WTC11 (cell line): ENCODE data around the gene FEM1A. TPM values are rescaled to one million over a fixed set of nuclear protein-coding genes. Genes with fewer than 3 reads are reported as not detected.

Experiments
- ATAC-seq: fragments of 200-7000 bp; cut with Tn5 transposase; 2 replicates; pipeline ENCODE4 v1.10.0; 2021; ENCODE audit warnings: mild to moderate bottlenecking, moderate library complexity
- CTCF ChIA-PET: fragments of 300-600 bp; sonication (Branson Sonifier 250); formaldehyde crosslinking; loops from one replicate; lab custom pipeline; 2021; ENCODE audit warnings: antibody characterized with exemption; lab: Charles Lee
- POLR2A ChIA-PET: fragments of 350-600 bp; sonication (Branson Sonifier 250); formaldehyde crosslinking; loops from one replicate; lab custom pipeline; 2021; ENCODE audit warnings: antibody characterized with exemption; lab: Charles Lee
- DNase-seq: peaks from one replicate; pipeline ENCODE4 v3.0.0; 2021; ENCODE audit warnings: low spot score
- H3K27ac Mint-ChIP-seq: 2 replicates; pipeline ENCODE4 v1.8.0; 2021; ENCODE audit warnings: mixed read lengths
- H3K27me3 Mint-ChIP-seq: 2 replicates; pipeline ENCODE4 v1.8.0; 2021; ENCODE audit warnings: low read depth, mild to moderate bottlenecking, moderate library complexity, mixed read lengths
- H3K36me3 Mint-ChIP-seq: 2 replicates; pipeline ENCODE4 v1.8.0; 2021; ENCODE audit warnings: mixed read lengths
- H3K4me1 Mint-ChIP-seq: 2 replicates; pipeline ENCODE4 v1.8.0; 2022; ENCODE audit warnings: mixed read lengths
- H3K4me3 Mint-ChIP-seq: 2 replicates; pipeline ENCODE4 v1.8.0; 2021; ENCODE audit warnings: mild to moderate bottlenecking, moderate library complexity, mixed read lengths
- H3K9me3 Mint-ChIP-seq: 2 replicates; pipeline ENCODE4 v1.8.0; 2021; ENCODE audit warnings: mixed read lengths
- ELF4 ChIP-seq: sonication (generic); formaldehyde crosslinking; IDR thresholded peaks from 2 replicates; pipeline ENCODE4 v1.8.1; 2022; ENCODE audit warnings: low read depth, mild to moderate bottlenecking, moderate library complexity, missing genetic modification reagents
- ETV6 ChIP-seq: sonication (generic); formaldehyde crosslinking; IDR thresholded peaks from 2 replicates; pipeline ENCODE4 v1.8.1; 2022; ENCODE audit warnings: mild to moderate bottlenecking, missing genetic modification reagents
- NFE2L1 ChIP-seq: sonication (generic); formaldehyde crosslinking; IDR thresholded peaks from 2 replicates; pipeline ENCODE4 v1.8.1; 2023; ENCODE audit warnings: missing genetic modification reagents
- OVOL2 ChIP-seq: fragments of 250-450 bp; sonication (Bioruptor Pico); IDR thresholded peaks from 2 replicates; pipeline ENCODE4 v1.9.0; 2021; ENCODE audit warnings: mild to moderate bottlenecking, borderline replicate concordance
- RORB ChIP-seq: fragments of 250-450 bp; sonication (Bioruptor Pico); IDR thresholded peaks from 2 replicates; pipeline ENCODE4 v1.9.0; 2021; ENCODE audit warnings: mild to moderate bottlenecking
- TEAD1 ChIP-seq: sonication (generic); formaldehyde crosslinking; IDR thresholded peaks from 2 replicates; pipeline ENCODE4 v1.8.0; 2022; ENCODE audit warnings: mild to moderate bottlenecking, missing genetic modification reagents
- TEAD4 ChIP-seq: sonication (generic); formaldehyde crosslinking; IDR thresholded peaks from 2 replicates; pipeline ENCODE4 v1.8.0; 2022; ENCODE audit warnings: mild to moderate bottlenecking, missing genetic modification reagents
- ZBTB21 ChIP-seq: sonication (generic); formaldehyde crosslinking; IDR thresholded peaks from 2 replicates; pipeline ENCODE4 v1.8.1; 2023; ENCODE audit warnings: mild to moderate bottlenecking, missing genetic modification reagents, borderline replicate concordance
- ZNF423 ChIP-seq: fragments of 250-450 bp; sonication (Bioruptor Pico); IDR thresholded peaks from 2 replicates; pipeline ENCODE4 v2.1.2; 2022; ENCODE audit warnings: mild to moderate bottlenecking, moderate library complexity
- total RNA-seq: library from RNA; stranded (reverse); gene quantifications from 3 replicates; pipeline ENCODE4 v1.2.3, GENCODE V29; 2021
- TF ChIP-seq, protein P1 (sequence below): fragments of 250-450 bp; sonication (Bioruptor Pico); IDR thresholded peaks from 2 replicates; pipeline ENCODE4 v2.1.2; 2022; ENCODE audit warnings: mild to moderate bottlenecking, moderate library complexity
- TF ChIP-seq, protein P2 (sequence below): fragments of 250-450 bp; sonication (Bioruptor Pico); IDR thresholded peaks from 2 replicates; pipeline ENCODE4 v1.9.0; 2021; ENCODE audit warnings: mild to moderate bottlenecking, borderline replicate concordance
- TF ChIP-seq, protein P3 (sequence below): sonication (generic); formaldehyde crosslinking; IDR thresholded peaks from 2 replicates; pipeline ENCODE4 v1.8.0; 2022; ENCODE audit warnings: mild to moderate bottlenecking, missing genetic modification reagents
- TF ChIP-seq, protein P4 (sequence below): sonication (generic); formaldehyde crosslinking; IDR thresholded peaks from 2 replicates; pipeline ENCODE4 v1.8.0; 2023; ENCODE audit warnings: missing genetic modification reagents, mild to moderate bottlenecking, borderline replicate concordance
- TF ChIP-seq, protein P5 (sequence below): fragments of 250-450 bp; sonication (Bioruptor Pico); conservative IDR thresholded peaks from 2 replicates; pipeline ENCODE4 v1.9.0; 2021; ENCODE audit warnings: mild to moderate bottlenecking
- TF ChIP-seq, protein P6 (sequence below): sonication (generic); formaldehyde crosslinking; IDR thresholded peaks from 2 replicates; pipeline ENCODE4 v1.8.1; 2023; ENCODE audit warnings: mild to moderate bottlenecking, moderate library complexity, missing genetic modification reagents
- TF ChIP-seq, protein P7 (sequence below): fragments of 250-450 bp; sonication (Bioruptor Pico); IDR thresholded peaks from 2 replicates; pipeline ENCODE4 v1.9.0; 2021; ENCODE audit warnings: moderate library complexity, mild to moderate bottlenecking, inconsistent platforms, borderline replicate concordance
- TF ChIP-seq, protein P8 (sequence below): sonication (generic); formaldehyde crosslinking; IDR thresholded peaks from 2 replicates; pipeline ENCODE4 v1.8.1; 2023; ENCODE audit warnings: mild to moderate bottlenecking, missing genetic modification reagents, borderline replicate concordance

The FEM1A gene
- total RNA-seq, 1 experiment from 2014 or later = 15.7 TPM

DNA sequence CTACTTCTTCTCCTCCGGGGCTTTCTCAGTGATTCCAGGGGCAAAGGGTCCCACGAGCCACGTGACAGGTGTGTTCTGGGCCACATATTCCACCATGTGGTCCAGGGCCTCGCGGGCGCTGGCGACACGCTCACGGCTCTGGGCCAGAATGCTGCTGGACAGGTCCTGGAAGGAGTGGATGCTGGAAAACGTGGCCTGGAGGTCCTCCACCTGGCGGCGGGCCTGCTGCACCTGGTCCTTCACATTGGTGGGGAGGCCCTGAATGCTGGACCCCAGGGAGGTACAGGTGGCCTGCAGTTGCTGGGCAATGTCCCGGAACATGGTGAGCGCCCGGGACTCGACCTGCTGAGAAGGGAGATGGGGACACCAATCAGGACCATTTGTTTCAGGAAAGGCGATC lies 47.7 kb downstream of the FEM1A start:
- Mint-ChIP-seq H3K4me3 (no peak overlapping the region), H3K27me3 (no peaks in the 10 kb centered on the region), H3K9me3 (no peaks in the 10 kb centered on the region), H3K27ac (no peak overlapping the region)
- DNase-seq (no peak), ATAC-seq (no peak)
- ChIA-PET POLR2A (no interaction called here), CTCF (interaction anchor here (0.7 to 1.2 kb wide), 2 partner anchors 15 to 161 kb away, joined by 3 read pairs; no protein-coding TSS in a partner anchor)
- TF ChIP-seq, protein P1, sequence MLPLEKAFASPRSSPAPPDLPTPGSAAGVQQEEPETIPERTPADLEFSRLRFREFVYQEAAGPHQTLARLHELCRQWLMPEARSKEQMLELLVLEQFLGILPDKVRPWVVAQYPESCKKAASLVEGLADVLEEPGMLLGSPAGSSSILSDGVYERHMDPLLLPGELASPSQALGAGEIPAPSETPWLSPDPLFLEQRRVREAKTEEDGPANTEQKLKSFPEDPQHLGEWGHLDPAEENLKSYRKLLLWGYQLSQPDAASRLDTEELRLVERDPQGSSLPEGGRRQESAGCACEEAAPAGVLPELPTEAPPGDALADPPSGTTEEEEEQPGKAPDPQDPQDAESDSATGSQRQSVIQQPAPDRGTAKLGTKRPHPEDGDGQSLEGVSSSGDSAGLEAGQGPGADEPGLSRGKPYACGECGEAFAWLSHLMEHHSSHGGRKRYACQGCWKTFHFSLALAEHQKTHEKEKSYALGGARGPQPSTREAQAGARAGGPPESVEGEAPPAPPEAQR (CRISPR knock-in tag) = no peak
- TF ChIP-seq, protein P2, sequence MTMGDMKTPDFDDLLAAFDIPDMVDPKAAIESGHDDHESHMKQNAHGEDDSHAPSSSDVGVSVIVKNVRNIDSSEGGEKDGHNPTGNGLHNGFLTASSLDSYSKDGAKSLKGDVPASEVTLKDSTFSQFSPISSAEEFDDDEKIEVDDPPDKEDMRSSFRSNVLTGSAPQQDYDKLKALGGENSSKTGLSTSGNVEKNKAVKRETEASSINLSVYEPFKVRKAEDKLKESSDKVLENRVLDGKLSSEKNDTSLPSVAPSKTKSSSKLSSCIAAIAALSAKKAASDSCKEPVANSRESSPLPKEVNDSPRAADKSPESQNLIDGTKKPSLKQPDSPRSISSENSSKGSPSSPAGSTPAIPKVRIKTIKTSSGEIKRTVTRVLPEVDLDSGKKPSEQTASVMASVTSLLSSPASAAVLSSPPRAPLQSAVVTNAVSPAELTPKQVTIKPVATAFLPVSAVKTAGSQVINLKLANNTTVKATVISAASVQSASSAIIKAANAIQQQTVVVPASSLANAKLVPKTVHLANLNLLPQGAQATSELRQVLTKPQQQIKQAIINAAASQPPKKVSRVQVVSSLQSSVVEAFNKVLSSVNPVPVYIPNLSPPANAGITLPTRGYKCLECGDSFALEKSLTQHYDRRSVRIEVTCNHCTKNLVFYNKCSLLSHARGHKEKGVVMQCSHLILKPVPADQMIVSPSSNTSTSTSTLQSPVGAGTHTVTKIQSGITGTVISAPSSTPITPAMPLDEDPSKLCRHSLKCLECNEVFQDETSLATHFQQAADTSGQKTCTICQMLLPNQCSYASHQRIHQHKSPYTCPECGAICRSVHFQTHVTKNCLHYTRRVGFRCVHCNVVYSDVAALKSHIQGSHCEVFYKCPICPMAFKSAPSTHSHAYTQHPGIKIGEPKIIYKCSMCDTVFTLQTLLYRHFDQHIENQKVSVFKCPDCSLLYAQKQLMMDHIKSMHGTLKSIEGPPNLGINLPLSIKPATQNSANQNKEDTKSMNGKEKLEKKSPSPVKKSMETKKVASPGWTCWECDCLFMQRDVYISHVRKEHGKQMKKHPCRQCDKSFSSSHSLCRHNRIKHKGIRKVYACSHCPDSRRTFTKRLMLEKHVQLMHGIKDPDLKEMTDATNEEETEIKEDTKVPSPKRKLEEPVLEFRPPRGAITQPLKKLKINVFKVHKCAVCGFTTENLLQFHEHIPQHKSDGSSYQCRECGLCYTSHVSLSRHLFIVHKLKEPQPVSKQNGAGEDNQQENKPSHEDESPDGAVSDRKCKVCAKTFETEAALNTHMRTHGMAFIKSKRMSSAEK (CRISPR knock-in tag) = no peak
- TF ChIP-seq, protein P3, sequence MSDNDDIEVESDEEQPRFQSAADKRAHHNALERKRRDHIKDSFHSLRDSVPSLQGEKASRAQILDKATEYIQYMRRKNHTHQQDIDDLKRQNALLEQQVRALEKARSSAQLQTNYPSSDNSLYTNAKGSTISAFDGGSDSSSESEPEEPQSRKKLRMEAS = no peak
- TF ChIP-seq TEAD1 (CRISPR knock-in tag) = no peak
- TF ChIP-seq OVOL2 (CRISPR knock-in tag) = no peak
- no peak for TF ChIP-seq ETV6
- TF ChIP-seq, protein P4, sequence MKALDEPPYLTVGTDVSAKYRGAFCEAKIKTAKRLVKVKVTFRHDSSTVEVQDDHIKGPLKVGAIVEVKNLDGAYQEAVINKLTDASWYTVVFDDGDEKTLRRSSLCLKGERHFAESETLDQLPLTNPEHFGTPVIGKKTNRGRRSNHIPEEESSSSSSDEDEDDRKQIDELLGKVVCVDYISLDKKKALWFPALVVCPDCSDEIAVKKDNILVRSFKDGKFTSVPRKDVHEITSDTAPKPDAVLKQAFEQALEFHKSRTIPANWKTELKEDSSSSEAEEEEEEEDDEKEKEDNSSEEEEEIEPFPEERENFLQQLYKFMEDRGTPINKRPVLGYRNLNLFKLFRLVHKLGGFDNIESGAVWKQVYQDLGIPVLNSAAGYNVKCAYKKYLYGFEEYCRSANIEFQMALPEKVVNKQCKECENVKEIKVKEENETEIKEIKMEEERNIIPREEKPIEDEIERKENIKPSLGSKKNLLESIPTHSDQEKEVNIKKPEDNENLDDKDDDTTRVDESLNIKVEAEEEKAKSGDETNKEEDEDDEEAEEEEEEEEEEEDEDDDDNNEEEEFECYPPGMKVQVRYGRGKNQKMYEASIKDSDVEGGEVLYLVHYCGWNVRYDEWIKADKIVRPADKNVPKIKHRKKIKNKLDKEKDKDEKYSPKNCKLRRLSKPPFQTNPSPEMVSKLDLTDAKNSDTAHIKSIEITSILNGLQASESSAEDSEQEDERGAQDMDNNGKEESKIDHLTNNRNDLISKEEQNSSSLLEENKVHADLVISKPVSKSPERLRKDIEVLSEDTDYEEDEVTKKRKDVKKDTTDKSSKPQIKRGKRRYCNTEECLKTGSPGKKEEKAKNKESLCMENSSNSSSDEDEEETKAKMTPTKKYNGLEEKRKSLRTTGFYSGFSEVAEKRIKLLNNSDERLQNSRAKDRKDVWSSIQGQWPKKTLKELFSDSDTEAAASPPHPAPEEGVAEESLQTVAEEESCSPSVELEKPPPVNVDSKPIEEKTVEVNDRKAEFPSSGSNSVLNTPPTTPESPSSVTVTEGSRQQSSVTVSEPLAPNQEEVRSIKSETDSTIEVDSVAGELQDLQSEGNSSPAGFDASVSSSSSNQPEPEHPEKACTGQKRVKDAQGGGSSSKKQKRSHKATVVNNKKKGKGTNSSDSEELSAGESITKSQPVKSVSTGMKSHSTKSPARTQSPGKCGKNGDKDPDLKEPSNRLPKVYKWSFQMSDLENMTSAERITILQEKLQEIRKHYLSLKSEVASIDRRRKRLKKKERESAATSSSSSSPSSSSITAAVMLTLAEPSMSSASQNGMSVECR (CRISPR knock-in tag) = no peak
- no peak for TF ChIP-seq RORB (CRISPR knock-in tag)
- TF ChIP-seq, protein P5, sequence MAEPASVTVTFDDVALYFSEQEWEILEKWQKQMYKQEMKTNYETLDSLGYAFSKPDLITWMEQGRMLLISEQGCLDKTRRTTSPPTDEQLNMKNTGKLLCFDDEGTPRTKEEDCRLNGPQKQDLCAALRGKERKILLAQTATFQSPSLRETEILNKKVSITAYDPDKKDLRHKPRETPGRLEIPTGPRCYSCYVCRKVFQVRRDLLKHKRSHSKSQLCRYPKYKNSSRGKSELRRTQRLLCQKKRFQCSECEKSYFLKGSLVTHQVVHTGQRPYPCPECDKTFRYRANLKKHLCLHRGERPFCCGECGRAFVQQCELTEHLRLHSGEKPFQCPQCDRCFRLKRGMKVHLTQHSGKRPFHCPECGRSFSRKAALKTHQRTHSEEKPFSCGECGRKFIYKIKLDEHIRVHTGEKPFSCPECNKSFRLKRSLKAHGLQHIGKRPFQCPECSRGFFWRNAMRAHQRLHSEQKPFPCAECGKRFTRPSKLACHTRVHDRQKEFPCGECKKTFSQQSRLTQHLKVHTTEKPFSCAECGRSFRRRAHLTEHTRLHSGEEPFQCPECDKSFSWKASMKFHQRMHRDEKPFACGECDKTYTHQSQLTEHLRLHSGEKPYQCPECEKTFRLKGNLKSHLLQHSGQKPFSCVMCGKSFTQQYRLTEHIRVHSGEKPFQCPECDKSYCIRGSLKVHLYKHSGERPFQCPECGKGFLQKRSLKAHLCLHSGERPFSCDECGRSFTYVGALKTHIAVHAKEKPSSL = no peak
- no peak for TF ChIP-seq ZNF423
- no peak for TF ChIP-seq ELF4
- TF ChIP-seq TEAD4 = no peak
- no peak for TF ChIP-seq ZBTB21 (CRISPR knock-in tag)
- TF ChIP-seq, protein P6, sequence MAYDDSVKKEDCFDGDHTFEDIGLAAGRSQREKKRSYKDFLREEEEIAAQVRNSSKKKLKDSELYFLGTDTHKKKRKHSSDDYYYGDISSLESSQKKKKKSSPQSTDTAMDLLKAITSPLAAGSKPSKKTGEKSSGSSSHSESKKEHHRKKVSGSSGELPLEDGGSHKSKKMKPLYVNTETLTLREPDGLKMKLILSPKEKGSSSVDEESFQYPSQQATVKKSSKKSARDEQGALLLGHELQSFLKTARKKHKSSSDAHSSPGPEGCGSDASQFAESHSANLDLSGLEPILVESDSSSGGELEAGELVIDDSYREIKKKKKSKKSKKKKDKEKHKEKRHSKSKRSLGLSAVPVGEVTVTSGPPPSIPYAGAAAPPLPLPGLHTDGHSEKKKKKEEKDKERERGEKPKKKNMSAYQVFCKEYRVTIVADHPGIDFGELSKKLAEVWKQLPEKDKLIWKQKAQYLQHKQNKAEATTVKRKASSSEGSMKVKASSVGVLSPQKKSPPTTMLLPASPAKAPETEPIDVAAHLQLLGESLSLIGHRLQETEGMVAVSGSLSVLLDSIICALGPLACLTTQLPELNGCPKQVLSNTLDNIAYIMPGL = no peak
- TF ChIP-seq NFE2L1 (CRISPR knock-in tag) = no peak
- TF ChIP-seq, protein P7, sequence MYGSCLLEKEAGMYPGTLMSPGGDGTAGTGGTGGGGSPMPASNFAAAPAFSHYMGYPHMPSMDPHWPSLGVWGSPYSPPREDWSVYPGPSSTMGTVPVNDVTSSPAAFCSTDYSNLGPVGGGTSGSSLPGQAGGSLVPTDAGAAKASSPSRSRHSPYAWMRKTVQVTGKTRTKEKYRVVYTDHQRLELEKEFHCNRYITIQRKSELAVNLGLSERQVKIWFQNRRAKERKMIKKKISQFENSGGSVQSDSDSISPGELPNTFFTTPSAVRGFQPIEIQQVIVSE (CRISPR knock-in tag) = no peak
- TF ChIP-seq, protein P8, sequence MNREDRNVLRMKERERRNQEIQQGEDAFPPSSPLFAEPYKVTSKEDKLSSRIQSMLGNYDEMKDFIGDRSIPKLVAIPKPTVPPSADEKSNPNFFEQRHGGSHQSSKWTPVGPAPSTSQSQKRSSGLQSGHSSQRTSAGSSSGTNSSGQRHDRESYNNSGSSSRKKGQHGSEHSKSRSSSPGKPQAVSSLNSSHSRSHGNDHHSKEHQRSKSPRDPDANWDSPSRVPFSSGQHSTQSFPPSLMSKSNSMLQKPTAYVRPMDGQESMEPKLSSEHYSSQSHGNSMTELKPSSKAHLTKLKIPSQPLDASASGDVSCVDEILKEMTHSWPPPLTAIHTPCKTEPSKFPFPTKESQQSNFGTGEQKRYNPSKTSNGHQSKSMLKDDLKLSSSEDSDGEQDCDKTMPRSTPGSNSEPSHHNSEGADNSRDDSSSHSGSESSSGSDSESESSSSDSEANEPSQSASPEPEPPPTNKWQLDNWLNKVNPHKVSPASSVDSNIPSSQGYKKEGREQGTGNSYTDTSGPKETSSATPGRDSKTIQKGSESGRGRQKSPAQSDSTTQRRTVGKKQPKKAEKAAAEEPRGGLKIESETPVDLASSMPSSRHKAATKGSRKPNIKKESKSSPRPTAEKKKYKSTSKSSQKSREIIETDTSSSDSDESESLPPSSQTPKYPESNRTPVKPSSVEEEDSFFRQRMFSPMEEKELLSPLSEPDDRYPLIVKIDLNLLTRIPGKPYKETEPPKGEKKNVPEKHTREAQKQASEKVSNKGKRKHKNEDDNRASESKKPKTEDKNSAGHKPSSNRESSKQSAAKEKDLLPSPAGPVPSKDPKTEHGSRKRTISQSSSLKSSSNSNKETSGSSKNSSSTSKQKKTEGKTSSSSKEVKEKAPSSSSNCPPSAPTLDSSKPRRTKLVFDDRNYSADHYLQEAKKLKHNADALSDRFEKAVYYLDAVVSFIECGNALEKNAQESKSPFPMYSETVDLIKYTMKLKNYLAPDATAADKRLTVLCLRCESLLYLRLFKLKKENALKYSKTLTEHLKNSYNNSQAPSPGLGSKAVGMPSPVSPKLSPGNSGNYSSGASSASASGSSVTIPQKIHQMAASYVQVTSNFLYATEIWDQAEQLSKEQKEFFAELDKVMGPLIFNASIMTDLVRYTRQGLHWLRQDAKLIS (CRISPR knock-in tag) = no peak
- TF ChIP-seq, all 79 proteins: peak for 0
- H3K36me3 Mint-ChIP-seq = peaks cover 52% of the 10 kb centered on the region
- no peaks in the 10 kb centered on the region for H3K4me1 Mint-ChIP-seq
